ENCODE measurements around the gene CDK9. TPM values are rescaled to one million over a fixed set of nuclear protein-coding genes. Genes with fewer than 3 reads are reported as not detected.

Gene CDK9
- total and polyA plus RNA-seq, 2 of the 4 experiments (the other 2 are of a cell fraction): 30.3 to 49.9 TPM

DNA sequence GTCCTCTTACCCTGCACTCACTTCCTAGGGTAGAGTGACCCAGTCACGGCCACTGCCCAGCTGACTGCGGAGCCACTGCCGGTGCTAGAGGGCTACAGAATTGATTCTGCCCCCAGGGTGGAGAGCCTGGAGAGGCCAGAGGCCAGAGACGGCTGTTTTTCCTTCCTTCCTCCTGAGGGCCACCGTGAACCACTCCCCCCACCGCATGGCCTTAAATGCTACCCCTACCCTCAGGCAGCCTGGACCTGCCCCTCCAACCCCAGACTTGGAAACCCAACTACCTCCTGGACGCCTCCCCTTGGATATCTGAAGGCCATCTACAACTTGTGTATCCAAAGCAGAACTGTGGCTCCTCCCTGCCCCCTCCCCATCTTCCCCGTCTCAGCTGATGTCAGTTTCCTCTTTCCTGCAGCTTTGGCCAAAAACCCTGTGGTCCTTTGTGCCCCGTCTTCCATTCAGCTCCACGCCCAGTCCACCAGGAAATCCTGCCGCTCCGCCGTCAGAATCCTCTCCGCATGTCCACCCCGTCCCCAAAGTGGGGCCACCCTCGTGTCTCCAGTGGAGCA is 23.6 kb upstream of the CDK9 start:
- H3K4me1 ChIP-seq (ENCODE audit: control insufficient read depth, insufficient read depth, low read length): no peaks in the 10 kb centered on the region
- no peak overlapping the region for H3K4ac ChIP-seq (ENCODE audit: low read depth, low read length)
- no peaks in the 10 kb centered on the region for H3K9me3 ChIP-seq (ENCODE audit: control insufficient read depth, insufficient read depth, low read length)
- H3K27me3 ChIP-seq (ENCODE audit: control insufficient read depth, insufficient read depth, low read length): peaks cover 35% of the 10 kb centered on the region
- no peak overlapping the region for H3K4me3 ChIP-seq (ENCODE audit: insufficient read depth, low read depth, low read length)
- no peak overlapping the region for H3K27ac ChIP-seq (ENCODE audit: insufficient read depth, low read length)
- in situ Hi-C loops (cut with MboI; ENCODE audit: low sequenced_read_pairs) (no loop called here), dilution Hi-C loops (cut with HindIII; ENCODE audit: low sequenced_read_pairs, unreplicated experiment) (no loop called here), intact Hi-C loops (cut with micrococcal nuclease) (no loop called here)
- no peak overlapping the region for H2BK5ac ChIP-seq (ENCODE audit: low read depth, low read length, poor library complexity, severe bottlenecking)
- no peaks in the 10 kb centered on the region for H3K79me1 ChIP-seq (ENCODE audit: low read depth in 1 of 2, low read length in 2 of 2)
- H2AK5ac ChIP-seq (ENCODE audit: low read depth, low read length): no peak overlapping the region
- BruUV-seq (replicated peaks): no TSS peak
- H4K20me1 ChIP-seq (ENCODE audit: insufficient read depth, low read length): no peaks in the 10 kb centered on the region
- no peak overlapping the region for H2BK20ac ChIP-seq (ENCODE audit: low read depth, low read length)
- H3K9me1 ChIP-seq (ENCODE audit: insufficient read depth, low read length): no peaks in the 10 kb centered on the region
- no peak overlapping the region for H4K8ac ChIP-seq (ENCODE audit: low read depth in 2 of 2, low read length in 2 of 2)
- H3K56ac ChIP-seq (ENCODE audit: extremely low read depth, insufficient read depth, low read length): no peak overlapping the region
- H2BK15ac ChIP-seq (ENCODE audit: low read depth, low read length): no peak overlapping the region
- no peak overlapping the region for H3K14ac ChIP-seq (replicated peaks; ENCODE audit: low read depth, low read length)
- no peak overlapping the region for H4K5ac ChIP-seq (ENCODE audit: low read depth, low read length)
- DNase-seq (no peak), ATAC-seq (ENCODE audit: low read depth) (no peak)
- no peak overlapping the region for H2AK9ac ChIP-seq (replicated peaks; ENCODE audit: low read depth, low read length, poor library complexity)
- H3K18ac ChIP-seq (ENCODE audit: low read depth, low read length): no peak overlapping the region
- no peak overlapping the region for H2BK120ac ChIP-seq (ENCODE audit: low read depth, low read length)
- no peak overlapping the region for H4K91ac ChIP-seq (ENCODE audit: insufficient read depth, low read depth, low read length)
- H2AFZ ChIP-seq (replicated peaks; ENCODE audit: low read length, poor library complexity): no peak overlapping the region
- H3K4me2 ChIP-seq (ENCODE audit: low read depth, low read length): no peak overlapping the region
- no peak overlapping the region for H3K9ac ChIP-seq (ENCODE audit: low read depth, low read length)
- TF ChIP-seq RCOR1 (IDR thresholded peaks at IDR 0.05; ENCODE audit: insufficient replicate concordance, low read length) (no peak), POLR2A (IDR thresholded peaks at IDR 0.05; ENCODE audit: low read depth, low read length) (no peak), SMC3 (IDR thresholded peaks at IDR 0.05; ENCODE audit: low read depth, low read length) (no peak), BHLHE40 (IDR thresholded peaks at IDR 0.05; ENCODE audit: low read depth, low read length) (no peak), NFE2L2 (IDR thresholded peaks at IDR 0.05; ENCODE audit: low read depth, low read length) (no peak), CEBPB (IDR thresholded peaks at IDR 0.05; ENCODE audit: low read depth, low read length) (no peak), MAZ (IDR thresholded peaks at IDR 0.05; ENCODE audit: borderline replicate concordance, low read depth, low read length) (no peak), MXI1 (IDR thresholded peaks at IDR 0.05; ENCODE audit: borderline replicate concordance, low read depth, low read length) (no peak), CHD1 (IDR thresholded peaks at IDR 0.05; ENCODE audit: low read depth, low read length) (no peak), RAD21 (IDR thresholded peaks at IDR 0.05; ENCODE audit: low read length) (no peak), FOS (IDR thresholded peaks at IDR 0.05; ENCODE audit: low read depth, low read length) (no peak)
- TF ChIP-seq, protein P1, sequence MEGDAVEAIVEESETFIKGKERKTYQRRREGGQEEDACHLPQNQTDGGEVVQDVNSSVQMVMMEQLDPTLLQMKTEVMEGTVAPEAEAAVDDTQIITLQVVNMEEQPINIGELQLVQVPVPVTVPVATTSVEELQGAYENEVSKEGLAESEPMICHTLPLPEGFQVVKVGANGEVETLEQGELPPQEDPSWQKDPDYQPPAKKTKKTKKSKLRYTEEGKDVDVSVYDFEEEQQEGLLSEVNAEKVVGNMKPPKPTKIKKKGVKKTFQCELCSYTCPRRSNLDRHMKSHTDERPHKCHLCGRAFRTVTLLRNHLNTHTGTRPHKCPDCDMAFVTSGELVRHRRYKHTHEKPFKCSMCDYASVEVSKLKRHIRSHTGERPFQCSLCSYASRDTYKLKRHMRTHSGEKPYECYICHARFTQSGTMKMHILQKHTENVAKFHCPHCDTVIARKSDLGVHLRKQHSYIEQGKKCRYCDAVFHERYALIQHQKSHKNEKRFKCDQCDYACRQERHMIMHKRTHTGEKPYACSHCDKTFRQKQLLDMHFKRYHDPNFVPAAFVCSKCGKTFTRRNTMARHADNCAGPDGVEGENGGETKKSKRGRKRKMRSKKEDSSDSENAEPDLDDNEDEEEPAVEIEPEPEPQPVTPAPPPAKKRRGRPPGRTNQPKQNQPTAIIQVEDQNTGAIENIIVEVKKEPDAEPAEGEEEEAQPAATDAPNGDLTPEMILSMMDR (conservative IDR thresholded peaks at IDR 0.05; ENCODE audit: low read depth, low read length): no peak
- TF ChIP-seq, protein P2, sequence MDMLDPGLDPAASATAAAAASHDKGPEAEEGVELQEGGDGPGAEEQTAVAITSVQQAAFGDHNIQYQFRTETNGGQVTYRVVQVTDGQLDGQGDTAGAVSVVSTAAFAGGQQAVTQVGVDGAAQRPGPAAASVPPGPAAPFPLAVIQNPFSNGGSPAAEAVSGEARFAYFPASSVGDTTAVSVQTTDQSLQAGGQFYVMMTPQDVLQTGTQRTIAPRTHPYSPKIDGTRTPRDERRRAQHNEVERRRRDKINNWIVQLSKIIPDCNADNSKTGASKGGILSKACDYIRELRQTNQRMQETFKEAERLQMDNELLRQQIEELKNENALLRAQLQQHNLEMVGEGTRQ (IDR thresholded peaks at IDR 0.05; ENCODE audit: low read depth, low read length): no peak
- CTCF ChIA-PET: no interaction called here
- no peaks in the 10 kb centered on the region for H3K36me3 ChIP-seq (ENCODE audit: control insufficient read depth, insufficient read depth, low read length)
- H3K23ac ChIP-seq (ENCODE audit: low read depth, low read length): no peak overlapping the region
- 50% methylated on average over 11 of the region's 16 CpGs; no CpG with 5 or more reads in 1 of the 2 experiments for WGBS, 2 experiments (ENCODE audit: extremely low coverage in 2 of 2, insufficient read length in 1 of 2)
- POLR2A ChIA-PET (ENCODE audit: unreplicated experiment): no interaction called here
